Ovary (tissue), 9 donors: Measurements from ENCODE around the gene SCGN. TPM values are rescaled to one million over a fixed set of nuclear protein-coding genes. Genes with fewer than 3 reads are reported as not detected.

ENCODE experiments used
- DNase-seq, 5 donors: peaks; one replicate each; pipeline ENCODE4 v3.0.0-alpha.2; 2019 to 2020
- H3K27ac ChIP-seq, 2 donors: fragments of 200-600 bp; one replicate each; pipeline versions ENCODE4 v1.5.1 to v1.8.0; 2019 to 2022
- H3K27me3 ChIP-seq: fragments of 200-600 bp; one replicate; pipeline ENCODE4 v1.8.0; 2022
- H3K36me3 ChIP-seq: fragments of 200-600 bp; sonication (generic); one replicate; pipeline ENCODE4 v1.5.1; 2019
- H3K4me1 ChIP-seq: one replicate; pipeline ENCODE4 v1.8.1; 2013; ENCODE audit warnings: mild to moderate bottlenecking, moderate library complexity; ENCODE audit not compliant: insufficient read depth
- H3K4me3 ChIP-seq: fragments of 200-600 bp; sonication (generic); one replicate; pipeline ENCODE4 v1.5.1; 2017
- H3K9me3 ChIP-seq, 2 donors: fragments of 200-600 bp in 1 of 2; sonication (generic) in 1 of 2; one replicate each; pipeline versions ENCODE4 v1.5.1 to v1.8.1; 2013 to 2019; ENCODE audit warnings: mild to moderate bottlenecking in 1 of 2, moderate library complexity in 1 of 2
- EP300 ChIP-seq: sonication (generic); formaldehyde crosslinking; IDR thresholded peaks from one replicate; pipeline ENCODE4 v1.6.1; 2017; ENCODE audit warnings: antibody characterized with exemption
- POLR2A ChIP-seq: fragments of 450-650 bp; IDR thresholded peaks from one replicate; pipeline ENCODE4 v1.6.1; 2017; ENCODE audit warnings: antibody characterized with exemption, mild to moderate bottlenecking, moderate library complexity
- WGBS, 3 donors: extraction: QIAGEN DNeasy Blood & Tissue Kit in 1 of 3; methylation state at CpG; one replicate each; pipeline versions ENCODE4 v1.1.5 to v1.1.7; 2013 to 2017; 5-methylcytosine and 5-hydroxymethylcytosine counted together
- intact Hi-C, 4 donors: fragments of 100-400 bp; cut with DNase I; formaldehyde crosslinking; loops; one replicate each; pipeline versions ENCODE4 v1.11.0 to v1.15.1; 2022 to 2023
- polyA plus RNA-seq, 2 donors: library from polyadenylated mRNA; stranded (reverse); fragments of 200-250 nt in 1 of 2; fragments of 350-450 nt in 1 of 2; fragmentation: Illumina TruSeq in 1 of 2; extraction: RNeasy Lipid Tissue Mini Kit (QIAGEN cat#74804) in 1 of 2; gene quantifications; one replicate each; pipeline ENCODE4 v1.2.3, GENCODE V29; 2013 to 2014
- total RNA-seq, 7 donors: library from RNA; depleted of rRNA in 2 of 7; stranded (reverse); fragments of >200 nt in 2 of 7; fragmentation: NEBNext Ultra II Directional in 3 of 7; extraction: Animal tissue kit (Norgen Biotek cat#: 25700) in 3 of 7; gene quantifications; one replicate each; pipeline versions ENCODE4 v1.1.0 to v1.2.4, GENCODE V29; 2016 to 2023
- TF ChIP-seq, protein P1 (sequence below), 3 donors: fragments of 450-650 bp in 2 of 3; fragments of 200-600 bp in 1 of 3; IDR thresholded peaks; one replicate each; pipeline versions ENCODE4 v1.5.1 to v1.8.0; 2016 to 2022; ENCODE audit warnings: antibody characterized with exemption in 3 of 3, mild to moderate bottlenecking in 1 of 3
- donor health status: DM: no; HTN: no; CAD: no; lungs with moderate emphysema.
- donor health status: DM: no; HTN: no; CAD: no.
- donor health status: Bipolar disorder and iron deficiency.
- donor health status: DM: yes; HTN: yes; CAD: no.
- donor health status: DM: no; HTN: no; CAD: no.
- donor health status: DM: yes; HTN: yes; CAD: no.

The SCGN gene
- total and polyA plus RNA-seq, 9 donors, result 0.08 to 1.8 (median 0.28) TPM; not detected in 5

- TF ChIP-seq EP300, result no peak
- TF ChIP-seq, protein P1, sequence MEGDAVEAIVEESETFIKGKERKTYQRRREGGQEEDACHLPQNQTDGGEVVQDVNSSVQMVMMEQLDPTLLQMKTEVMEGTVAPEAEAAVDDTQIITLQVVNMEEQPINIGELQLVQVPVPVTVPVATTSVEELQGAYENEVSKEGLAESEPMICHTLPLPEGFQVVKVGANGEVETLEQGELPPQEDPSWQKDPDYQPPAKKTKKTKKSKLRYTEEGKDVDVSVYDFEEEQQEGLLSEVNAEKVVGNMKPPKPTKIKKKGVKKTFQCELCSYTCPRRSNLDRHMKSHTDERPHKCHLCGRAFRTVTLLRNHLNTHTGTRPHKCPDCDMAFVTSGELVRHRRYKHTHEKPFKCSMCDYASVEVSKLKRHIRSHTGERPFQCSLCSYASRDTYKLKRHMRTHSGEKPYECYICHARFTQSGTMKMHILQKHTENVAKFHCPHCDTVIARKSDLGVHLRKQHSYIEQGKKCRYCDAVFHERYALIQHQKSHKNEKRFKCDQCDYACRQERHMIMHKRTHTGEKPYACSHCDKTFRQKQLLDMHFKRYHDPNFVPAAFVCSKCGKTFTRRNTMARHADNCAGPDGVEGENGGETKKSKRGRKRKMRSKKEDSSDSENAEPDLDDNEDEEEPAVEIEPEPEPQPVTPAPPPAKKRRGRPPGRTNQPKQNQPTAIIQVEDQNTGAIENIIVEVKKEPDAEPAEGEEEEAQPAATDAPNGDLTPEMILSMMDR (IDR thresholded peaks at IDR 0.05), result no peak
- no peak for TF ChIP-seq POLR2A
- WGBS, 3 donors, result 62 to 81% (median 67%) methylated on average over 3 of the region's 3 CpGs
- intact Hi-C loops, result no loop called here
- Histone ChIP-seq H3K4me1 (no peaks in the 10 kb centered on the region), H3K9me3 (no peaks in the 10 kb centered on the region), H3K4me3 (no peak overlapping the region), H3K27ac (no peak overlapping the region), H3K27me3 (no peaks in the 10 kb centered on the region), H3K36me3 (no peaks in the 10 kb centered on the region)
- DNase-seq, result no peak
Measured at GRCh38 chr6:25681848-25682247, 29.8 kb downstream of the SCGN start.

GRCh38 chr6:25682324-25682723, 30.3 kb downstream of the SCGN start:
- TF ChIP-seq, protein P1 (IDR thresholded peaks at IDR 0.05), result no peak
- TF ChIP-seq POLR2A, result no peak
- TF ChIP-seq EP300, result no peak
- intact Hi-C loops, result no loop called here
- Histone ChIP-seq H3K4me1 (no peaks in the 10 kb centered on the region), H3K9me3 (no peaks in the 10 kb centered on the region), H3K36me3 (no peaks in the 10 kb centered on the region), H3K27me3 (no peaks in the 10 kb centered on the region), H3K4me3 (no peak overlapping the region), H3K27ac (no peak overlapping the region)
- 53 to 75% (median 62%) methylated on average over 4 of the region's 4 CpGs for WGBS, 3 donors
- no peak for DNase-seq

DNA sequence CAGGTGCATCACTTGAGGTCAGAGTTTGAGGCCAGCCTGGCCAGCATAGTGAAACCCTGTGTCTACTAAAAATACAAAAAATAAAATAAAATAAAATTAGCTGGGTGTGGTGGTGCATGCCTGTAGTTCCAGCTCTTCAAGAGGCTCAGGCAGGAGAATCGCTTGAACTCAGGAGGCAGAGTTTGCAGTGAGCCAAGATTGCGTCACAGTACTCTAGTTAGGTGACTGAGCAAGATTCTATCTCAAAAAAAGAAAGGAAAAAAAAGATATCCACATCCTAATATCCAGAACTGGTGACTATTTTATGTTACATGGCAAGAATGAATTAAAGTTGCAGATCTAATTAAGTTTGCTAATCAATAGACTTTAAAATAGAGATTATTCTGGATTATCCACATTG, 32.5 kb downstream of the SCGN start:
- Histone ChIP-seq H3K4me3 (no peak overlapping the region), H3K27me3 (no peaks in the 10 kb centered on the region), H3K27ac (no peak overlapping the region), H3K36me3 (no peaks in the 10 kb centered on the region), H3K4me1 (no peaks in the 10 kb centered on the region), H3K9me3 (no peaks in the 10 kb centered on the region)
- intact Hi-C loops, result no loop called here
- DNase-seq, result no peak
- TF ChIP-seq EP300, result no peak
- TF ChIP-seq, protein P1 (IDR thresholded peaks at IDR 0.05), result no peak
- no peak for TF ChIP-seq POLR2A
- 41 to 71% (median 47%) methylated on average over 2 of the region's 2 CpGs for WGBS, 3 donors

DNA sequence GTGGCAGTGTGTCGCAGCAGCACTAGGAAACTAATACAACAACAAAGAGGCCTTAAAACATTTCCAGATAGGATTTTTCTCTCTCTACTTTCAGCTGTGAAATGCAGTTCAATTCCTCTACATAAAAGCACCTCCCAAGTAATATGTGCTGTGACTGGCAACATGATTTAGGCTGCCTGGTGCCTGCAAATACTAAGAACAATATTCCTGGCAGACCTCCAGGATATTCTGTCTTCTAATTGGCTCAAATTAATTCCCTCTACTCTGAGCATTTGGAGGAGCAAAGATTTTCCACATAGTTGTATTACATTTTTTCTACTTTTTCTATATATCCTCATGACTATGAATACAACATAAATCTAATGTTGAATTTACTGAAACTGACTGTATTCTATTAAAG, 33.2 kb downstream of the SCGN start:
- Histone ChIP-seq H3K36me3 (no peaks in the 10 kb centered on the region), H3K27ac (no peak overlapping the region), H3K4me3 (no peak overlapping the region), H3K4me1 (no peaks in the 10 kb centered on the region), H3K9me3 (no peaks in the 10 kb centered on the region), H3K27me3 (no peaks in the 10 kb centered on the region)
- no peak for DNase-seq
- no peak for TF ChIP-seq POLR2A
- TF ChIP-seq, protein P1 (IDR thresholded peaks at IDR 0.05), result no peak
- no peak for TF ChIP-seq EP300
- intact Hi-C loops, result no loop called here
- 0 to 63% (median 0%) methylated on average over 1 of the region's 1 CpG for WGBS, 3 donors

- WGBS, 3 donors, result 73 to 77% (median 74%) methylated on average over 5 of the region's 5 CpGs
- H3K27me3 ChIP-seq, result no peaks in the 10 kb centered on the region
- no peak for DNase-seq
- H3K4me1 ChIP-seq, result no peaks in the 10 kb centered on the region
- H3K4me3 ChIP-seq, result no peak overlapping the region
- H3K27ac ChIP-seq, result no peak overlapping the region
- intact Hi-C loops, result no loop called here
- no peaks in the 10 kb centered on the region for H3K36me3 ChIP-seq
- H3K9me3 ChIP-seq, result no peaks in the 10 kb centered on the region
- TF ChIP-seq EP300, result no peak
- TF ChIP-seq POLR2A, result no peak
- TF ChIP-seq, protein P1 (IDR thresholded peaks at IDR 0.05), result no peak
Measured at GRCh38 chr6:25685896-25686295, 33.9 kb downstream of the SCGN start.
